ENCODE measurements around the gene DDX24.

DNA sequence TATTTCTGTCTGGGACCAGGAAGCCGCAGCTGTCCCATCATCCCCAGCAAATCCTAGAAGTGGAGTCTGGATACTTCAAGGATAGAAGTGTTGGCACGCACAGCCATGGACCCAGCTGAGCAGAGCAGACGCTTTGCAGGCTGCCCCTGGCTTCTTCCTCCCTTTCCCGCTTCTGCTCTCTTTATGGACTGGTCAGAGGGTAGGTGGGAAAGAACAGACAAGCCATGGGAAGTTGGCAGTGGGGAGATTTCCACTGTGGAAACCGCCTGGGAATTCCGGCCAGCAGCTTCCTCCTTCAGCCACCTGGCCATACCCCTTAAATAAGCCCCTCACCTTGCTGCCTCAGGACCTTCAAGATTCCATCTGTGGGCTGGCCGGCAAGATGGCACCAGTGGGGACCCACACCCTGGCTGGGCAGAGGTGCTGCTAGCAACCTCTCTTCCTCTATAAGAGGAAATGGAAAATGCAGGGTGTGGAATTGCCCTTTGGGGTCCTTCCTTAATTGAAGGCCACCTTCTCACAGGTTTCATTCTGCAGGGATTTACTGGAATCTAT is 34.2 kb downstream of the DDX24 start:
- no peak for TF ChIP-seq POLR2A (IDR thresholded peaks at IDR 0.05; ENCODE audit: low read length)
- no peak for TF ChIP-seq GATA1 (IDR thresholded peaks at IDR 0.05; ENCODE audit: low read depth, low read length)

All from erythroblast (primary cell).